WTC11 (cell line): Measurements from ENCODE around the gene TARBP1. TPM values are rescaled to one million over a fixed set of nuclear protein-coding genes. Genes with fewer than 3 reads are reported as not detected.

Experiments used
- ATAC-seq: fragments of 200-7000 bp; cut with Tn5 transposase; 2 replicates; pipeline ENCODE4 v1.10.0; 2021; ENCODE audit warnings: mild to moderate bottlenecking, moderate library complexity
- CTCF ChIA-PET: fragments of 300-600 bp; sonication (Branson Sonifier 250); formaldehyde crosslinking; loops from one replicate; lab custom pipeline; 2021; ENCODE audit warnings: antibody characterized with exemption; lab: Charles Lee
- POLR2A ChIA-PET: fragments of 350-600 bp; sonication (Branson Sonifier 250); formaldehyde crosslinking; loops from one replicate; lab custom pipeline; 2021; ENCODE audit warnings: antibody characterized with exemption; lab: Charles Lee
- DNase-seq: peaks from one replicate; pipeline ENCODE4 v3.0.0; 2021; ENCODE audit warnings: low spot score
- H3K27ac Mint-ChIP-seq: 2 replicates; pipeline ENCODE4 v1.8.0; 2021; ENCODE audit warnings: mixed read lengths
- H3K27me3 Mint-ChIP-seq: 2 replicates; pipeline ENCODE4 v1.8.0; 2021; ENCODE audit warnings: low read depth, mild to moderate bottlenecking, moderate library complexity, mixed read lengths
- H3K36me3 Mint-ChIP-seq: 2 replicates; pipeline ENCODE4 v1.8.0; 2021; ENCODE audit warnings: mixed read lengths
- H3K4me1 Mint-ChIP-seq: 2 replicates; pipeline ENCODE4 v1.8.0; 2022; ENCODE audit warnings: mixed read lengths
- H3K4me3 Mint-ChIP-seq: 2 replicates; pipeline ENCODE4 v1.8.0; 2021; ENCODE audit warnings: mild to moderate bottlenecking, moderate library complexity, mixed read lengths
- H3K9me3 Mint-ChIP-seq: 2 replicates; pipeline ENCODE4 v1.8.0; 2021; ENCODE audit warnings: mixed read lengths
- CBFB ChIP-seq: sonication (generic); formaldehyde crosslinking; IDR thresholded peaks from 2 replicates; pipeline ENCODE4 v1.8.1; 2022; ENCODE audit warnings: mild to moderate bottlenecking, low read depth, missing genetic modification reagents
- CREB1 ChIP-seq: sonication (generic); formaldehyde crosslinking; IDR thresholded peaks from 2 replicates; pipeline ENCODE4 v1.8.0; 2023; ENCODE audit warnings: mild to moderate bottlenecking, missing genetic modification reagents
- E2F5 ChIP-seq: sonication (generic); formaldehyde crosslinking; IDR thresholded peaks from 2 replicates; pipeline ENCODE4 v1.8.1; 2022; ENCODE audit warnings: mild to moderate bottlenecking, moderate library complexity, missing genetic modification reagents
- ELF4 ChIP-seq: sonication (generic); formaldehyde crosslinking; IDR thresholded peaks from 2 replicates; pipeline ENCODE4 v1.8.1; 2022; ENCODE audit warnings: low read depth, mild to moderate bottlenecking, moderate library complexity, missing genetic modification reagents
- FOXJ3 ChIP-seq: sonication (generic); formaldehyde crosslinking; IDR thresholded peaks from 2 replicates; pipeline ENCODE4 v1.9.0; 2021; ENCODE audit warnings: missing genetic modification reagents, mild to moderate bottlenecking, borderline replicate concordance
- FOXP4 ChIP-seq: sonication (generic); formaldehyde crosslinking; IDR thresholded peaks from 2 replicates; pipeline ENCODE4 v1.8.0; 2022; ENCODE audit warnings: mild to moderate bottlenecking, missing genetic modification reagents
- HMGXB4 ChIP-seq: sonication (generic); formaldehyde crosslinking; IDR thresholded peaks from 2 replicates; pipeline ENCODE4 v1.8.1; 2023; ENCODE audit warnings: mild to moderate bottlenecking, moderate library complexity, missing genetic modification reagents
- IRF1 ChIP-seq: sonication (generic); formaldehyde crosslinking; IDR thresholded peaks from 2 replicates; pipeline ENCODE4 v1.8.0; 2023; ENCODE audit warnings: missing genetic modification reagents
- KAT7 ChIP-seq: sonication (generic); formaldehyde crosslinking; IDR thresholded peaks from 2 replicates; pipeline ENCODE4 v1.8.1; 2023; ENCODE audit warnings: missing genetic modification reagents, mild to moderate bottlenecking, borderline replicate concordance
- MLX ChIP-seq: sonication (generic); formaldehyde crosslinking; IDR thresholded peaks from 2 replicates; pipeline ENCODE4 v1.8.1; 2023; ENCODE audit warnings: mild to moderate bottlenecking, missing genetic modification reagents, moderate library complexity
- NR1H2 ChIP-seq: sonication (generic); formaldehyde crosslinking; IDR thresholded peaks from 2 replicates; pipeline ENCODE4 v1.9.0; 2021; ENCODE audit warnings: mild to moderate bottlenecking, moderate library complexity, missing genetic modification reagents
- NR2C2 ChIP-seq: sonication (generic); formaldehyde crosslinking; IDR thresholded peaks from 2 replicates; pipeline ENCODE4 v1.8.0; 2022; ENCODE audit warnings: mild to moderate bottlenecking, missing genetic modification reagents
- SOX15 ChIP-seq: fragments of 250-450 bp; sonication (Bioruptor Pico); IDR thresholded peaks from 2 replicates; pipeline ENCODE4 v1.9.0; 2021; ENCODE audit warnings: mild to moderate bottlenecking
- TEAD4 ChIP-seq: sonication (generic); formaldehyde crosslinking; IDR thresholded peaks from 2 replicates; pipeline ENCODE4 v1.8.0; 2022; ENCODE audit warnings: mild to moderate bottlenecking, missing genetic modification reagents
- USF2 ChIP-seq: sonication (generic); formaldehyde crosslinking; IDR thresholded peaks from 2 replicates; pipeline ENCODE4 v1.8.1; 2023; ENCODE audit warnings: mild to moderate bottlenecking, missing genetic modification reagents, moderate library complexity
- ZBTB21 ChIP-seq: sonication (generic); formaldehyde crosslinking; IDR thresholded peaks from 2 replicates; pipeline ENCODE4 v1.8.1; 2023; ENCODE audit warnings: mild to moderate bottlenecking, missing genetic modification reagents, borderline replicate concordance
- ZNF263 ChIP-seq: sonication (generic); formaldehyde crosslinking; IDR thresholded peaks from 2 replicates; pipeline ENCODE4 v1.8.1; 2022; ENCODE audit warnings: low read depth, mild to moderate bottlenecking, moderate library complexity, missing genetic modification reagents
- ZNF317 ChIP-seq: sonication (generic); formaldehyde crosslinking; IDR thresholded peaks from 2 replicates; pipeline ENCODE4 v1.8.1; 2023; ENCODE audit warnings: low read depth, mild to moderate bottlenecking, moderate library complexity, missing genetic modification reagents, borderline replicate concordance
- ZNF396 ChIP-seq: fragments of 250-450 bp; sonication (Bioruptor Pico); IDR thresholded peaks from 2 replicates; pipeline ENCODE4 v1.8.0; 2021; ENCODE audit warnings: mild to moderate bottlenecking, moderate library complexity, borderline replicate concordance
- ZNF425 ChIP-seq: fragments of 250-450 bp; sonication (Bioruptor Pico); conservative IDR thresholded peaks from 2 replicates; pipeline ENCODE4 v1.9.0; 2021; ENCODE audit warnings: mild to moderate bottlenecking
- total RNA-seq: library from RNA; stranded (reverse); gene quantifications from 3 replicates; pipeline ENCODE4 v1.2.3, GENCODE V29; 2021

TARBP1 gene
- total RNA-seq, 1 experiment from 2014 or later, result 24.0 TPM

- TF ChIP-seq USF2 (CRISPR knock-in tag) (no peak), TEAD4 (CRISPR knock-in tag) (no peak), FOXP4 (CRISPR knock-in tag) (no peak), CBFB (no peak), ZNF425 (no peak), ELF4 (CRISPR knock-in tag) (no peak), ZBTB21 (CRISPR knock-in tag) (no peak), MLX (CRISPR knock-in tag) (no peak), CREB1 (CRISPR knock-in tag) (no peak), E2F5 (CRISPR knock-in tag) (no peak), FOXJ3 (CRISPR knock-in tag) (no peak), KAT7 (CRISPR knock-in tag) (no peak), NR1H2 (CRISPR knock-in tag) (no peak)
These were observed 12.0 kb upstream of the TARBP1 start (continued) for GRCh38 chr1:234490793-234491479.

GRCh38 chr1:234489698-234490077 is 10.7 kb upstream of the TARBP1 start:
- DNase-seq, result no peak
- no peak for TF ChIP-seq ZNF317
- TF ChIP-seq ZNF396 (CRISPR knock-in tag), result no peak
- TF ChIP-seq SOX15 (CRISPR knock-in tag), result no peak
- TF ChIP-seq USF2 (CRISPR knock-in tag), result no peak
- TF ChIP-seq ZNF263 (CRISPR knock-in tag), result no peak
- no peak for TF ChIP-seq NR2C2 (CRISPR knock-in tag)
- no peak for TF ChIP-seq CREB1 (CRISPR knock-in tag)
- TF ChIP-seq HMGXB4 (CRISPR knock-in tag), result no peak
- no peak for TF ChIP-seq IRF1 (CRISPR knock-in tag)
- H3K36me3 Mint-ChIP-seq, result no peaks in the 10 kb centered on the region
- no peak for ATAC-seq
- ChIA-PET CTCF (interaction anchor here (1.2 to 1.9 kb wide), 2 partner anchors 10 to 604 kb away, joined by 4 to 8 read pairs; no protein-coding TSS in a partner anchor), POLR2A (no interaction called here)
- H3K27me3 Mint-ChIP-seq, result peaks cover 35% of the 10 kb centered on the region
- no peak overlapping the region for H3K27ac Mint-ChIP-seq
- no peaks in the 10 kb centered on the region for H3K9me3 Mint-ChIP-seq
- H3K4me3 Mint-ChIP-seq, result no peak overlapping the region
- H3K4me1 Mint-ChIP-seq, result peaks cover 29% of the 10 kb centered on the region
